ENCODE measurements around the gene MPND.

The MPND gene

GRCh38 chr19:4350726-4351125 is 7.4 kb downstream of the MPND start:
- DNase-seq, result no peak

- DNase-seq, result no peak
Measured at GRCh38 chr19:4352701-4353121, 9.3 kb downstream of the MPND start.

GRCh38 chr19:4354282-4354681 is 10.9 kb downstream of the MPND start:
- no peak for DNase-seq

GRCh38 chr19:4354897-4355296 is 11.5 kb downstream of the MPND start:
- DNase-seq, result no peak

GRCh38 chr19:4357095-4357797 is 13.9 kb downstream of the MPND start:
- no peak for DNase-seq

- DNase-seq, result no peak
Measured at GRCh38 chr19:4357921-4358326, 14.6 kb downstream of the MPND start.

- DNase-seq, result no peak
Measured at GRCh38 chr19:4358709-4359626, 15.6 kb downstream of the MPND start.

- no peak for DNase-seq
Measured at GRCh38 chr19:4359627-4360000, 16.3 kb downstream of the MPND start.

GRCh38 chr19:4360081-4360569 is 16.8 kb downstream of the MPND start:
- DNase-seq, result no peak

GRCh38 chr19:4360641-4361151 is 17.3 kb downstream of the MPND start:
- no peak for DNase-seq

GRCh38 chr19:4361152-4362046 is 18.0 kb downstream of the MPND start:
- no peak for DNase-seq

- no peak for DNase-seq
Measured at GRCh38 chr19:4362101-4362828, 18.9 kb downstream of the MPND start.

- no peak for DNase-seq
Measured at GRCh38 chr19:4362831-4363545, 19.6 kb downstream of the MPND start.

- no peak for DNase-seq
Measured at GRCh38 chr19:4363571-4364304, 20.4 kb downstream of the MPND start.

- DNase-seq, result no peak
Measured at GRCh38 chr19:4365341-4365740, 22.0 kb downstream of the MPND start.

- no peak for DNase-seq
Measured at GRCh38 chr19:4365791-4366665, 22.7 kb downstream of the MPND start.

GRCh38 chr19:4366666-4367335 is 23.4 kb downstream of the MPND start:
- no peak for DNase-seq

- no peak for DNase-seq
Measured at GRCh38 chr19:4367336-4367723, 24.0 kb downstream of the MPND start.

- no peak for DNase-seq
Measured at GRCh38 chr19:4367781-4368127, 24.4 kb downstream of the MPND start.

Measured in NCI-H187 treated with DMSO at 0.1 percent for 48 hours (cell line).